Parathyroid adenoma (tissue), 2 donors: ENCODE data around the gene AIPL1.

Experiments used
- H2AFZ ChIP-seq: fragments of 300-600 bp; sonication (generic); one replicate; pipeline ENCODE4 v1.7.0; 2017; ENCODE audit warnings: antibody characterized with exemption, mild to moderate bottlenecking
- H3K27ac ChIP-seq: fragments of 300-600 bp; sonication (generic); one replicate; pipeline ENCODE4 v1.7.0; 2017
- H3K27me3 ChIP-seq: fragments of 300-600 bp; sonication (generic); one replicate; pipeline ENCODE4 v1.7.0; 2017; ENCODE audit warnings: low read length; ENCODE audit not compliant: control insufficient read depth, insufficient read depth
- H3K36me3 ChIP-seq: fragments of 300-600 bp; sonication (generic); one replicate; pipeline ENCODE4 v1.7.0; 2017; ENCODE audit warnings: low read length; ENCODE audit not compliant: control insufficient read depth, insufficient read depth
- H3K4me1 ChIP-seq: fragments of 300-600 bp; sonication (generic); one replicate; pipeline ENCODE4 v1.7.0; 2017; ENCODE audit warnings: control low read depth
- H3K4me2 ChIP-seq: fragments of 300-600 bp; sonication (generic); one replicate; pipeline ENCODE4 v1.7.0; 2017; ENCODE audit warnings: low read length
- H3K4me3 ChIP-seq: fragments of 300-600 bp; sonication (generic); one replicate; pipeline ENCODE4 v1.7.0; 2017; ENCODE audit warnings: low read depth, low read length
- H3K79me2 ChIP-seq: fragments of 300-600 bp; sonication (generic); one replicate; pipeline ENCODE4 v1.7.0; 2017; ENCODE audit warnings: control low read depth
- H3K9ac ChIP-seq: fragments of 300-600 bp; sonication (generic); one replicate; pipeline ENCODE4 v1.7.0; 2017; ENCODE audit warnings: mild to moderate bottlenecking
- H3K9me3 ChIP-seq: fragments of 300-600 bp; sonication (generic); one replicate; pipeline ENCODE4 v1.7.0; 2017; ENCODE audit warnings: low read length; ENCODE audit not compliant: control insufficient read depth
- TF ChIP-seq, protein P1 (sequence below): fragments of 300-600 bp; sonication (generic); IDR thresholded peaks from one replicate; pipeline ENCODE4 v1.7.0; 2017; ENCODE audit warnings: antibody characterized with exemption, mild to moderate bottlenecking
- donor health status: primary hyperparathyroidism.

Gene AIPL1

DNA sequence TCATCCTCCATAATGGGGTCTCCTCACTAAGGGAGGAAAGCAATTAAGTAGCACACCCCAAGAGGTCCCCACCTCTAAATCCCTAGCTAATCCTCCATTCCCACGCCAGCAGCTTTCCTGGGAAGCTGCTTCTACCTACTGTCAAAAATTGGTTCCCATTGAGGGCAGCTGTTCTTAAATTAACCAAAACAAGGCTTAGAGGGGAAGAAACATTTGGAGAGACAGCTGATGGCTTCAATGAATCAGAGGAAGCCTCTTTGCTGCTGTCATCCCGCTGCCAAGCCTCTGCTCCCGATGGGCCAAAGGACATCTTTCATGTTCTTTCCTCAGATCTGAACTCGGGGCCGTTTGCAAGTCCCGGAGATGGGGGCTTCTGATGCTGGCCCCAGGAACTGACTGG is 26.6 kb downstream of the AIPL1 start:
- H3K9me3 ChIP-seq = no peaks in the 10 kb centered on the region
- TF ChIP-seq, protein P1, sequence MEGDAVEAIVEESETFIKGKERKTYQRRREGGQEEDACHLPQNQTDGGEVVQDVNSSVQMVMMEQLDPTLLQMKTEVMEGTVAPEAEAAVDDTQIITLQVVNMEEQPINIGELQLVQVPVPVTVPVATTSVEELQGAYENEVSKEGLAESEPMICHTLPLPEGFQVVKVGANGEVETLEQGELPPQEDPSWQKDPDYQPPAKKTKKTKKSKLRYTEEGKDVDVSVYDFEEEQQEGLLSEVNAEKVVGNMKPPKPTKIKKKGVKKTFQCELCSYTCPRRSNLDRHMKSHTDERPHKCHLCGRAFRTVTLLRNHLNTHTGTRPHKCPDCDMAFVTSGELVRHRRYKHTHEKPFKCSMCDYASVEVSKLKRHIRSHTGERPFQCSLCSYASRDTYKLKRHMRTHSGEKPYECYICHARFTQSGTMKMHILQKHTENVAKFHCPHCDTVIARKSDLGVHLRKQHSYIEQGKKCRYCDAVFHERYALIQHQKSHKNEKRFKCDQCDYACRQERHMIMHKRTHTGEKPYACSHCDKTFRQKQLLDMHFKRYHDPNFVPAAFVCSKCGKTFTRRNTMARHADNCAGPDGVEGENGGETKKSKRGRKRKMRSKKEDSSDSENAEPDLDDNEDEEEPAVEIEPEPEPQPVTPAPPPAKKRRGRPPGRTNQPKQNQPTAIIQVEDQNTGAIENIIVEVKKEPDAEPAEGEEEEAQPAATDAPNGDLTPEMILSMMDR = no peak
- no peak overlapping the region for H3K4me2 ChIP-seq
- H3K4me1 ChIP-seq = no peaks in the 10 kb centered on the region
- H3K36me3 ChIP-seq = no peaks in the 10 kb centered on the region
- no peaks in the 10 kb centered on the region for H3K79me2 ChIP-seq
- no peak overlapping the region for H3K4me3 ChIP-seq
- no peak overlapping the region for H2AFZ ChIP-seq
- H3K27me3 ChIP-seq = no peaks in the 10 kb centered on the region
- H3K9ac ChIP-seq = no peak overlapping the region
- H3K27ac ChIP-seq = no peak overlapping the region

DNA sequence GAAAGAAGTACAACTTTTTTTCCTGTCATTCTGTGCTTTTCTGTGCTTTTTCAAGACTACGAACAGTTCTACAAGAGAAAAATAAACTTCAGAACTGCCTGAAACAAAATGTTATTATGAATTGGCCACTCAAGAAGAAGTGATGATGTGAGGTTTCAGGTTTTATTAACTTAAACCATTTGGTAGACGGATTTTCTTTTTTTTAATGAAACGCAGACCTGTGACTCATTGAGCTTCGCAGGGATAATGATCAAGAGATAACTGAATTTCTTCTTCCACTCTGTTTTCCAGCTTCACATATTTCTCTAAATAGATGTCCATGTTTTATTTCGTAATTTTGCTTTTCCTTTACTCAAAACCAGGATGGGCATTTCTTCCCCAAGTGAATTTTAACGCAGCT is 32.7 kb downstream of the AIPL1 start:
- H3K36me3 ChIP-seq = no peaks in the 10 kb centered on the region
- H3K4me1 ChIP-seq = no peaks in the 10 kb centered on the region
- H3K4me2 ChIP-seq = no peak overlapping the region
- H3K9me3 ChIP-seq = peaks cover 5% of the 10 kb centered on the region
- no peaks in the 10 kb centered on the region for H3K27me3 ChIP-seq
- H3K27ac ChIP-seq = no peak overlapping the region
- H2AFZ ChIP-seq = no peak overlapping the region
- no peak overlapping the region for H3K9ac ChIP-seq
- H3K79me2 ChIP-seq = no peaks in the 10 kb centered on the region
- H3K4me3 ChIP-seq = no peak overlapping the region
- TF ChIP-seq, protein P1 = no peak

DNA sequence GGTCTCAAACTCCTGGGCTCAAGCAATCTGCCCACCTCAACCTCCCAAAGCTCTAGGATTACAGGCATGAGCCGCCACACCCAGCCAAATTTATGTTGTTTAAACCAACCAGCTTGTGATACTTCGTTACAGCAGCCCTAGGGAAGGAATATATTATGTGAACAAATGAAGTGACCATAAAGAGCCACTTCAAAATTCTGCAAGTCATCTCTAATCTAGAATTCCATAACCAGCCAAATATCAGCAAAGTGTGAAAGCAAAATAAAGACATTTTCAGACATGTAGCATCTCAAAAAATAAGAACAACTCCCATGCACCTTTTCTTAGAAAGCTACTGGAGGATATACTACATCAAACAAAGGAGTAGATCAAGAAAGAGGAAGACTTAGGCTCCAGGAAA is 36.0 kb downstream of the AIPL1 start:
- H3K27me3 ChIP-seq = no peaks in the 10 kb centered on the region
- no peaks in the 10 kb centered on the region for H3K4me1 ChIP-seq
- no peak overlapping the region for H2AFZ ChIP-seq
- H3K36me3 ChIP-seq = no peaks in the 10 kb centered on the region
- peaks cover 5% of the 10 kb centered on the region for H3K9me3 ChIP-seq
- TF ChIP-seq, protein P1 = no peak
- H3K9ac ChIP-seq = no peak overlapping the region
- H3K79me2 ChIP-seq = no peaks in the 10 kb centered on the region
- H3K4me3 ChIP-seq = no peak overlapping the region
- H3K27ac ChIP-seq = no peak overlapping the region
- H3K4me2 ChIP-seq = no peak overlapping the region

DNA sequence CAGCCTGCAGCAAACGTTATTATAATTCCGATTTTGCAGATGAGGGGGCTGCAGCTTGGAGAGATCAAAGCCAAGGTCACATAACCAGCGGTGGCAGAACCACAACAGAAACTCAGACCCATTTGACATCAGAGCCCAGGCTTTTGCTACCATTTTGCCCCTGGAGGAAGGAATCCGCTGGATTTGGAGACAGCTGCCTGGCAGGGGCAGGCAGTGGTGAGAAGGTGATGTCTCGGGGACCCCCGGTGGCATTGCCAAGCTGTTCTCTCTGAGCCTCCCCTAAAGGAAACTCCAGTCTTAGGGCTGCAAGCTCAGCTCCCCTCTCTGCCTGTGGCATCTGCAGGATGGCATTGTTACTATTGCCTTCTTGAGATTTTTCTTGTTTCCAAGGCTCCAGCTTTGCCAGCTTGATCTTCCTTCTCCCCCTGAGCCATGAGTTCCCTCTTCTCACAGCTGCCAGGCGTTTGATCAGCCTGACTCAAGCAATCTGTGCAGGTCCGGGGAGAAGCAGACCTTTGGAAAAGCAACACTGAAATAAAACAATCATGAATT is 40.8 kb downstream of the AIPL1 start:
- Histone ChIP-seq H3K4me3 (no peak overlapping the region), H3K4me2 (no peak overlapping the region), H3K4me1 (no peaks in the 10 kb centered on the region), H3K79me2 (no peaks in the 10 kb centered on the region), H3K36me3 (no peaks in the 10 kb centered on the region), H2AFZ (no peak overlapping the region), H3K27me3 (no peaks in the 10 kb centered on the region), H3K9me3 (peaks cover 3% of the 10 kb centered on the region), H3K27ac (no peak overlapping the region), H3K9ac (no peak overlapping the region)
- TF ChIP-seq, protein P1 = no peak

DNA sequence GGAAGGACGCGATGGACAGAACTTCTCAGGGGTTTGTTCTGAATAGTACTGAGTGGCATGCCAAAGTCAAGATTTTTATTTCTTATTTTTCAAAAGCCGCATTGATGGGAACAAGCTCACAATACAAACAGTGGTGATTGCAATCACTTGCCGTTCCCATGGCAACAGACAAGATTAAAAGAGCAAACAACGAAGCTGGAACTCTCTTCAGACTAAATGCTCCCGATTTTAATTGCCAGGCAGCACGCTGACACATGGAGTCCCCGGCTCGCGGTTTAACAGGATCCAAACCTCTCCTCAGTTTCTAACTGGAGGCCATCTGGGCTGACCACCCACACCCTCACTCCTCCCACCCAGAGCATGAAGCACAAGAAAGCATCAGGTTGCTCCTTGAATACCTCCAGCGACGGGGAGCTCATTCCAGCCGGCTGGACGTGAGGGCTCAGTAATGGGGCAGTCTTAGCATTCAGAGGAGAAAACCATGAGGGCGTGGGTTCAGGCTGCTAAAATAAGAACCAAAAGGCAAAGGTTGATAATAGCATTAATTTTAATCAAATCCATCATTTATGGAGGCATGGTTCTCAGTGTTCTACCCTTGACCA is 41.5 kb downstream of the AIPL1 start:
- no peak overlapping the region for H3K4me2 ChIP-seq
- no peak overlapping the region for H3K9ac ChIP-seq
- H3K27ac ChIP-seq = no peak overlapping the region
- no peak overlapping the region for H3K4me3 ChIP-seq
- H3K9me3 ChIP-seq = no peaks in the 10 kb centered on the region
- no peaks in the 10 kb centered on the region for H3K79me2 ChIP-seq
- no peaks in the 10 kb centered on the region for H3K36me3 ChIP-seq
- no peaks in the 10 kb centered on the region for H3K27me3 ChIP-seq
- H2AFZ ChIP-seq = no peak overlapping the region
- H3K4me1 ChIP-seq = no peaks in the 10 kb centered on the region
- TF ChIP-seq, protein P1 = no peak
